ENCODE results near the gene LMTK2.

The LMTK2 gene

GRCh38 chr7:98106647-98107312 lies at the start of gene LMTK2:
LMTK2 (plus strand) TSS chr7:98106862; CDS start chr7:98107178, 316 bp downstream.
- DNase-seq (ENCODE audit: low read depth in 2 of 2) = peak; percentile 87 to 91

DNA sequence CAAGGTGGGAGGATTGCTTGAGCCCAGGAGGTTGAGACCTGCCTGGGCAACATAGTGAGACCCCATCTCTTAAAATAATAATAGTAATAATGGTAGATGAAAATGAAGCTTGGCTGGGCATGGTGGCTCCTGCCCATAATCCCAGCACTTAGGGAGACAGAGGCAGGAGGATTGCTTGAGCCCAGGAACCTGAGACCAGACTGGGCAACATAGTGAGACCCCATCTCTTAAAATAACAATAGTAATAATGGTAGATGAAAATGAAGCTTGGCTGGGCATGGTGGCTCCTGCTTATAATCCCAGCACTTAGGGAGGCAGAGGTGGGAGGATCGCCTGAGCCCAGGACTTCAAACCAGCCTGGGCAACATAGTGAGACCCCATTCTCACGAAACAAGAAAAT lies 49.5 kb upstream of the LMTK2 start:
- no peak for DNase-seq (ENCODE audit: low read depth in 2 of 2)

DNA sequence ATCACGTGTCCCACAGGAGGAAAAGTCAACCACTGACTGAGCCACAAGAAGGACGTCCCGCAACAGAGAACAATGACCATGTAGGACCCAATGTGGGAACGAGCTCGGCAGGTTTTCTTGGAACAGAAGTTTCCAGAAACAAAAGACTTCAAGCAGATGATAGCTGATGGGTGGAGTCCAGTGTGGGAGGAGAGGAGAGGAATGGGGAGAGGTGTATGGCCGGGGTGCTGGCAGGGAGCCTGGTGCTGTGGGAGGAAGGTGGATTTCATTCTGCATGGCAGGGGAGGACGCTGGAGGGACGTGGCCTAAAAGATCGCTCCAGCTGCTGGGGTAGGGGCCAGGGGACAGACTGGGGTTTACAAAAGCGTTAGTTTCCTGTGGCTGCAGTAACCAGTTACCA lies 48.5 kb upstream of the LMTK2 start:
- no peak for DNase-seq (ENCODE audit: low read depth in 2 of 2)

- DNase-seq (ENCODE audit: low read depth in 2 of 2) = no peak
Measured at GRCh38 chr7:98064233-98064632, 42.4 kb upstream of the LMTK2 start.

DNA sequence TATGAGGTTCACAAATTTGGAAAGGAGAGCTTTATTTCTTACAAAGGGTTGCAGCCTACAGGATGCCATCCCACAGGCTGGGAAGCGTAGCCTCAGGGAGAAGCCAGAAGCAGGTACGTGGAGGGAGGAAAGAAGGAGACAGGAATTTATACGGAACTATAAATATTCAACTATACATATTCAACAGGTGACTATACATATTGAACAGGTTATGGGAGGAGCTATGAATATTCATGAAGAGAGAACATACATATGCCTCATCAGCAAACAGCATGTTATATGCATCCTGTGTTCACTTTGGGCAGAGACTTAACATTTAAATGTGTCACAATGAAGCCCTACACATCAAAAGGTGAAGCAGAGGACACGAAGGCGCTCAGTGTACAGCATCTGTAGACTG lies 40.5 kb upstream of the LMTK2 start:
- no peak for DNase-seq (ENCODE audit: low read depth in 2 of 2)

DNA sequence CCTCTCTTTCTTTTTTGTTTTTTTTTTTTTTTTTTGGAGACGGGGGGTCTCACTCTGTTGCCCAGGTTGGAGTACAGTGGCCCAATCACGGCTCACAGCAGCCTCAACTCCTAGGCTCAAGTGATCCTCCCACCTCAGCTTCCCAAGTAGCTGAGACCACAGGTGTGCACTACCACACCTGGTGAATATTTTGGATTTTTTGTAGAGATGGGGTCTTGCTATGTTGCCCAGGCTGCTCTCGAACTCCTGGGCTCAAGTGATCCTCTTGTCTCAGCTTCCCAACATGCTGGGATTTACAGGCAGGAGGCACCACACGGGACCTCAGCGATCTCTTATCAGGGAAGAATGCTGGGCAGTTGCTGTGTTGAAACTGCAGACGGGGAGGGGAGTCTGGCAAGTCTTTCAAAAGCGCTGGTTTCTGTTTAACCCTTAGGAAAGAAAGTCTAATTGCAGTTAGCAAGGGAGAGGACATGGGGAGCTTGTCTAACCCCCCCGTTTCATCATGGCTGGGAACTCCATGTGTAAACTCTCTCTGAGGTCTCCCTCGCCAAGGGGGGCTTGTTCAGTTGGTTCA lies 39.6 kb upstream of the LMTK2 start:
- DNase-seq (ENCODE audit: low read depth in 2 of 2) = no peak

DNA sequence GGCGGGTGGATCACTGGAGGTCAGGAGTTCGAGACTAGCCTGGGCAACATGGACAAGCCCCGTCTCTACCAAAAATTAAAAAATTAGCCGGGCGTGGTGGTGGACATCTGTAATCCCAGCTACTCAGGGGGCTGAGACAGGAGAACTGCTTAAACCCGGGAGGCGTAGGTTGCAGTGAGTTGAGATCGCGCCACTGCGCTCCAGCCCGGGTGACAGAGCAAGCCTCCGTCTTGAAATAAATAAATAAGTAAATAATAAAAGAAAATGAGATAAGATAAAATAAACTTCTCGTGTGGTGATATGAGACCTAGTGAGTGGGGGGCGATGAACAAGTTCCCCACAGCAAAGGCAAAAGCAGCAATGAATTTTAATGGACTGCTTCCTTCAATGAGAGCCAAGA lies 33.6 kb upstream of the LMTK2 start:
- DNase-seq (ENCODE audit: low read depth in 2 of 2) = no peak

DNA sequence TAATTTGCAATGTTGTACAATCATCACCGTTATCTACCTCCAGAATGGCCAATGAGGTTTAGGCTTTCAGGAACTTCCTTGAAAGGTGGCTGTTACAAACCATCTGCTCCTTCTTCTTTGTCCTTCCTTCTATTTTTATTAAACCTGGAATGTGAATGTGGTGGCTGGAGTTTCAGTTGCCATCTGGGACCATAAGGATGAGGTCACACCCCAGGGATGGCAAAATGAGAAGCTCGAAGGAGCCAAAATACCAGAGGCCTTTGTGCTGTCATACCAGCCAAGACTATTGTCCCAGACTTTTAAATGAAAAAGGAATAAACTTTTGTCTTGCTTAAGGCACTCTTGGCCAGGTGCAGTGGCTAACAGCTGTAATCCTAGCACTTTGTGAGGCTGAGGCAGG lies 30.9 kb upstream of the LMTK2 start:
- no peak for DNase-seq (ENCODE audit: low read depth in 2 of 2)

DNA sequence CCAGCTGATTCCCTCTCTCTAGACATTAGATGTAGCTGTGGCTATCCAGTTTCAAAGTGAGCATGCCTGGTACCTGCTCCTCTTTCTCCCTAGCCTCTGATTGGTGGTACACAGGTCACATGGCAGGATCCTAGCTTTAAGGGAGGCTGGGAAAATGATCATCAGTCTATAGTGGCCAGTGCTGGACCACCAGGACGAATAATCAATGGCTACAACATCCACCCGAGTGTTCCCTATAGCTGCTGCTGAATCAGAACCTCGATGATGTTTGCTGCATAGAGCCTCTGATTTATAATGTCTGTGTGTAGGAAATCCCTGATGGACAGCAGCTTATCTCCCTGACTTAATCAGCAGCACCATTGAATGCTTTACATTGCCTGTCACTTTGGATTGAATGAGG lies 28.9 kb upstream of the LMTK2 start:
- no peak for DNase-seq (ENCODE audit: low read depth in 2 of 2)

DNA sequence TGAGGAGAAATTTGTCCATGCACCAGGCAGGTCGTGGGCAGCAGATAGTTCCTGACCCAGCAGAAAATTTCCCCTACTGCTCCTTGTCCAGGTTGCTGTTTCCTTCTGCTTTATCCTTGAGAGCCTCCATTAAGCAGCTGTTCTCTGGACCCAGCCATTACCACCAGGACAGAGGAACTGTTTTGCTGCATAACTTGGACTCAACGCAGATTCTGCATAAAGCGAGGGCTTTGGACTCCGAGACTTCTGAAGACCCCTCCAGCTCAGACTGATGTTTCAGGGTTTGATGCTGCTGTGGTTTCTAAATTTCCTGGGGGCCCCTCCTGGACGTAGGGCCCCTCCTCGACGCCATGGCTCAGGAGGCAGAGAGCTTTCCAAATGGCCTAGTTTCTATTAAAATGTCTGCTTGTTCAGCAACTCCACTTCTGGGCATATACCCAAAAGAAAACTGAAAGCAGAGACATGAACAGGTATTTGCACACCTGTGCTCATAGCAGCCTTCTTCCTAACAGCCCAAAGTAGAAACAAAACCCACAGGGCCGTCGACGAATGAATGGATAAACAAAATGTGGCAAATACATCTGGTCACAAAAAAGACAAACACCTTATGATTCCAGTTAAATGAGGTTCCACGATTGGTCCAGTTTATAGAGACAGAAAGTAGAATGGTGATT lies 28.3 kb upstream of the LMTK2 start:
- no peak for DNase-seq (ENCODE audit: low read depth in 2 of 2)

GRCh38 chr7:98079891-98080648 lies 26.6 kb upstream of the LMTK2 start:
- no peak for DNase-seq (ENCODE audit: low read depth in 2 of 2)

GRCh38 chr7:98081319-98081718 lies 25.3 kb upstream of the LMTK2 start:
- no peak for DNase-seq (ENCODE audit: low read depth in 2 of 2)

- no peak for DNase-seq (ENCODE audit: low read depth in 2 of 2)
Measured at GRCh38 chr7:98084631-98085030, 22.0 kb upstream of the LMTK2 start.

DNA sequence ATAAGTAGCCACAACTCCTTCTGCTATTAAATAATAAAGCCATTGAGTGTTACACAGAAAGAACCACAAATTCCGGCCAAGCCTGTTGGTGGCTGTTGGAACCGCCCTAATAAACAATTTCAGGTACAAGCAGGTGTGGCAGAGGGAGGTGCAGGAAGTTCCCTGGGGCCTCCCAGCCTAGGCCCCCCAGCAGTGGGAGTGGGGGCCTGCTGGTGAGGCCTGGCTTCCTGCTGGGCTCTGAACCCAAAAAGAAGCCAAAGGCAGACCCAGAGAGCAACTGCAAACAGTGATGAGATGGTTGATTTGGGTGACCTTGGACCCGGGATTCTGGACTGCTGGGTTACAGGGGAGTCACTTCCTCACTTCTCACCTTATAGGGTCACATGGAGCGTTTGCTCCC lies 21.0 kb upstream of the LMTK2 start:
- no peak for DNase-seq (ENCODE audit: low read depth in 2 of 2)

DNA sequence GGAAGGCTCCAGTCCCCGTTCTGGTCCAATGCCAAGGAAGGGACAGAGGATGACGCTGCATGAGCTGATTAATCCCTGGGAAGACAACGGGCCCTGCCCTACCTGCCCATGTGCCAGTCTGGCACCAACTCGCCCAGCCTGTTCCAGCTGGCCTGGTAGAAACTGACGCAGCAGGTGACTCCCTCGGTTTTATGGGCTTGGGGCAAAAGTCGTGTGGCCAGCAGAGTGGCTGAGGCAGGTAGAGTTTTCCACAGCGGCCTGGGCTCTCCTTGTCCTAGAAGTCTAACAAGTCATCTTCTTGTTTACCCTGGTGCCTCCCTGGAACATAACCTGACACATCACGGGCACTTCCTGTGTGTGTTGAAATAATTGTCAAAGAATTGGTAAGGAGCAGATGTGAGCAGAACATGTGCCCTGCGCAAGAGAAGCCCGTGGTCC lies 20.4 kb upstream of the LMTK2 start:
- DNase-seq (ENCODE audit: low read depth in 2 of 2) = no peak

DNA sequence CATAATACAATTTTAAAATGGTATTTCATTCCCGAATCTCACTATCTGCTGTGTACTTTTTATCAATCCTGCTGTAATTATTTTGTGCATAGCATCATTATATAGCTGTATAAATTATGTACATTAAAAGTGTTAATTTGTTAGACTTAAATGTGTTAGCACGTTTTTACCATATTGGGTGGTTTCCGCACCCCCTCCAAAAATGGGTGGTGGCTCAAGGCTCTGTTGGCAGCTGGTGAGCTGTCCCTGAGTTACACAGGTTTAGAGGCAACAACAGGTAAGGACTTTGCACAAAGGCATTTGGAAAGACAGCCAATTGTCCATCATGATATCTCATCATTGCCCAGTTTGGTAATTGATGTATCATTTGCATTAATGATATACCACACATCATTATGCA lies 18.6 kb upstream of the LMTK2 start:
- no peak for DNase-seq (ENCODE audit: low read depth in 2 of 2)

DNA sequence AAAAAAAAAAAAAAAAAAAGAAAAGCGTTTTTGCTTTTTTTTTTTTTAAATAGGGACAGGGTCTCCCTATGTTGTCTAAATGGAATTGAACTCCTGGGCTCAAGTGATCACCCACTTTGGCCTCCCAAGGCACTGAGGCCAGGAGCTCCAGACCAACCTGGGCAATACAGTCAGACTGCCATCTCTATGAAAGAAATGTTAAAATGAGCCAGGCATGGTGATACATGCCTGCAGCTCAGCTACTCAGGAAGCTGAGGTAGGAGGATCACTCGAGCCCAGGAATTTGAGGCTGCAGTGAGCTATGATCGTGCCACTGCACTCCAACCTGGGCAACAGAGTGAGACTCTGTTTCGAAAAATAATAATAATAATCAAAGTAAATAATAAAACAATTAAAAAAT lies 16.5 kb upstream of the LMTK2 start:
- no peak for DNase-seq (ENCODE audit: low read depth in 2 of 2)

DNA sequence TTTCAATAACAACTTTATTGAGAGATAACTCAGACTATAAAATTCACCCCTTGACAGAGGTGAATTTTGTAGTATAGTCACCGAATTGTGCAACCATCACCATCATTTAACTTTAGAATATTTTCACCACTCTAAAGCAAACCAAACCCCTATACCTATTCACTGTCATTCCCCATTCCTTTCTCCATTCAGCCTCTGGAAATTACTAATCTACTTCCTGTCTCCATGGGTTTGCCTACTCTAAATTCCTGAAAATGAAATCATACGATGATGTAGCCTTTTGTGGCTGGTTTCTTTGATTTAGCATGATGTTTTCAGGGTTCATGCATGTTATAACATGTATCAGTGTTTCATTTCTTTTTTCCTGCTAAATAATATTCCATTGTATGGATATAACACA lies 15.6 kb upstream of the LMTK2 start:
- DNase-seq (ENCODE audit: low read depth in 2 of 2) = no peak

DNA sequence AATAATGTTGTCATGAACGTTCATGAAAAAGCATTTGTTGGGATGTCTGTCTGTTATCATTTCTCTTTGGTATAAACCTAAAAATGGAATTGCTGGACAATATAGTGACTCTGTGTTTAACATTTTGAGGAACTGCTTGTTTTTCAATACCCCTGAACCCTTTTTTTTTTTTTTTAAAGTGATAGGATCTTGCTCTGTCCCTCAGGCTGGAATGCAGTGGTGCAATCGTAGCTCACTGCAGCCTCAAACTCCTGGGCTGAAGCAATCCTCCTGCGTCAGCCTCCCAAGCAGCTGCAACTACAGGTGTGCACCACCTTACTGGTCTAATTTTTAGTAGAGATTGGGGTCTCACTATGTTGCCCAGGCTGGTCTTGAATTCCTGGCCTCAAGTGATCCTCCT lies 15.1 kb upstream of the LMTK2 start:
- DNase-seq (ENCODE audit: low read depth in 2 of 2) = no peak

DNA sequence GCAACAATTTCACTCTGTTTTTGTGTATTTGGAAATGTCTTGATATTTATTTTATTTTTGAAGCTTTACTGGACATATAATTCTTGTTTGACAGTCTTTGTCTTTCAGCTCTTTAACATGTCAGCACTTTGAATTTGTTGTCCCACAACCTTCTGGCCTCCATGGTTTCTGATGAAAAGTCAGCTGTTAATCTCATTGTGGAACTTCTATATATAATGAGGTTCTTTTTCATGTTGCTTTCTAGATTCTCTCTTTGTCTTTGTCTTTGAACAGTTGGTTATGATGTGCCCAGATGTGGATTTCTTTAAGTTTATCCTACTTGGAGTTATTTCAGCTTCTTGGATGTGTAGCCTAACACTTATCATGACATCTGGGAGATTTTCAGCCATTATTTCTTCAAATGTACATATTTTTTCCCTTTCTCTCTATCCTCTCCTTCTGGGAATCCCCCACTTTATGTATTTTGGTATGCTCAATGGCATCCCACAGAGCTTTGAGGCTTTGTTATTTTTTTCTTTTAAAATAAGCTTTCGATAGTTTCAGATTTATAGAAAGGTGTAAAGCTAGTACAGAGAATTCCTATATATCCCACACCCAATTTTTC lies 9.5 kb upstream of the LMTK2 start:
- DNase-seq (ENCODE audit: low read depth in 2 of 2) = no peak

DNA sequence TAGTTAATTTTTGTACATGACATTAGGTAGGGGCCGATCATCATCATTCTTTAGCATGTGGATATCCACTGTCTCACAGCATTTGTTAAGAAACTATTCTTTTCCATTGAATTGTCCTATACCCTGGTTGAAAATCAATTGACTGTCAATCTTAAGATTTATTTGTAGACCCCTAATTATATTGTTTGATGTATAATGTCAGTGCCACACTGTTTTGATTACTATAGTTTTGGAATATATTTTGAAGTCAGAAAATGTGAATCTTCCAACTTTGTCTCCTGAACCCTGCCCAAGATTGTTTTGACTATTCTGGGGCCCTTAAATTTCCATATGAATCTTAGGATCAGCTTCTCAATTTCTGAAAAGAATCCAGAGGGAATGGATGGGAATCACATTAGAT lies 6.6 kb upstream of the LMTK2 start:
- DNase-seq (ENCODE audit: low read depth in 2 of 2) = no peak

- no peak for DNase-seq (ENCODE audit: low read depth in 2 of 2)
Measured at GRCh38 chr7:98102170-98102569, 4.5 kb upstream of the LMTK2 start.
